Fibroblast of mammary gland (primary cell): ENCODE results near the gene MSI2.
"Not testable (repeated sequence)": the region's sequence is repeated elsewhere in the genome, so short reads cannot be mapped to it uniquely, and the experiment has no call there.

Experiments used
- DNase-seq: peaks from one replicate; pipeline ENCODE4 v3.0.0-alpha.2; 2010; ENCODE audit warnings: low read depth
- H3K4me3 ChIP-seq: 2 replicates; pipeline ENCODE4 v1.5.1; 2011; ENCODE audit warnings: low read depth, mild to moderate bottlenecking, low read length, moderate library complexity; ENCODE audit not compliant: control insufficient read depth
- TF ChIP-seq, protein P1 (sequence below): conservative IDR thresholded peaks from 2 replicates; pipeline ENCODE4 v1.5.1; 2011; ENCODE audit warnings: low read depth, low read length, inconsistent platforms; ENCODE audit not compliant: control insufficient read depth, insufficient read depth

MSI2 gene

DNA sequence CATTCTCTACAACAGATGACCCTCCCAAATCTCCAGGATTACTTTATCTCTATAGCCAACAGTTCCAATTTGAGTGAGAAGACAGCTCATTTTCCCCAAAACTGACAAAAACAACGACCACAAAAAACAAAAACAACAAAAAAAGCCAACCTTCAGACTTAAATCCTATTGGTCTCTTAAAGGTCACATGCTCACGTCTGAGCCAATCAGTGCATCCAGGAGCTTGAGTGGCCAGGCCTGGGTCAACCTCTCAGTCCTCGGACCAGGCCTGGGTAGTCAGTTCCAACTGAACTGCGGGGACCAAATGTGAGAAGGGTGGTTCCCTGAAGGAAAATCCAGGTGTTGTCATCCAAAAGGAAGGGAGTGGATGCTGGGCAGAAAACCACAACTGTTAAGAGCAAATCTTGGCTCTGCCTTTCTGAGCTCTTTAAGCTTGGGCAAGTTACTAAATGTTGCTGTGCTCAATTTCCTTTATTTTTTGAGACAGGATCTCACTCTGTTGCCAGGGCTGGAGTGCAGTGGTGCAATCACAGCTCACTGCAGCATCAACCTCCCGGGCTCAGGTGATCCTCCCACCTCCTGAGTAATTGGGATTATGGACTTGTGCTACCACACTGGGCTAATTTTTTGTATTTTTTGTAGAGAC lies 43.0 kb upstream of the MSI2 start:
- no peak overlapping the region for H3K4me3 ChIP-seq
- no peak for DNase-seq
- TF ChIP-seq, protein P1, sequence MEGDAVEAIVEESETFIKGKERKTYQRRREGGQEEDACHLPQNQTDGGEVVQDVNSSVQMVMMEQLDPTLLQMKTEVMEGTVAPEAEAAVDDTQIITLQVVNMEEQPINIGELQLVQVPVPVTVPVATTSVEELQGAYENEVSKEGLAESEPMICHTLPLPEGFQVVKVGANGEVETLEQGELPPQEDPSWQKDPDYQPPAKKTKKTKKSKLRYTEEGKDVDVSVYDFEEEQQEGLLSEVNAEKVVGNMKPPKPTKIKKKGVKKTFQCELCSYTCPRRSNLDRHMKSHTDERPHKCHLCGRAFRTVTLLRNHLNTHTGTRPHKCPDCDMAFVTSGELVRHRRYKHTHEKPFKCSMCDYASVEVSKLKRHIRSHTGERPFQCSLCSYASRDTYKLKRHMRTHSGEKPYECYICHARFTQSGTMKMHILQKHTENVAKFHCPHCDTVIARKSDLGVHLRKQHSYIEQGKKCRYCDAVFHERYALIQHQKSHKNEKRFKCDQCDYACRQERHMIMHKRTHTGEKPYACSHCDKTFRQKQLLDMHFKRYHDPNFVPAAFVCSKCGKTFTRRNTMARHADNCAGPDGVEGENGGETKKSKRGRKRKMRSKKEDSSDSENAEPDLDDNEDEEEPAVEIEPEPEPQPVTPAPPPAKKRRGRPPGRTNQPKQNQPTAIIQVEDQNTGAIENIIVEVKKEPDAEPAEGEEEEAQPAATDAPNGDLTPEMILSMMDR, result no peak

DNA sequence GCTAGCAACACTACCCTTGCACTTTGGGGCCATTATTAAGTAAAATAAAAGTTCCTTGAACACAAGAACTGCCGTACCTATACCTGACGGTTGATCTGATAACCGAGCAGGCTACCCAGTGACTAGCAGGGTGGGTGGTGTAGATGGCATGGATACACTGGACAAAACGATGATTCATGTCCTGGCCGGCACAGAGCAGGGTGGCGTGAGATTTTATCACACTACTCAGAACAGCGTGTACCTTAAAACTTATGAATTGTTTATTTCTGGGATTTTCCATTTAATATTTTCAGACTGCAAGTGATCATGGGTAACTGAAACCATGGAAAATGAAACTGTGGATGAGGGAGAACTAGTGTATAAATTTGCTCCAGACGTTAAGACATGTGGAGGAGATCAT lies 41.0 kb upstream of the MSI2 start:
- DNase-seq, result peak; percentile 43
- TF ChIP-seq, protein P1, result no peak
- no peak overlapping the region for H3K4me3 ChIP-seq

DNA sequence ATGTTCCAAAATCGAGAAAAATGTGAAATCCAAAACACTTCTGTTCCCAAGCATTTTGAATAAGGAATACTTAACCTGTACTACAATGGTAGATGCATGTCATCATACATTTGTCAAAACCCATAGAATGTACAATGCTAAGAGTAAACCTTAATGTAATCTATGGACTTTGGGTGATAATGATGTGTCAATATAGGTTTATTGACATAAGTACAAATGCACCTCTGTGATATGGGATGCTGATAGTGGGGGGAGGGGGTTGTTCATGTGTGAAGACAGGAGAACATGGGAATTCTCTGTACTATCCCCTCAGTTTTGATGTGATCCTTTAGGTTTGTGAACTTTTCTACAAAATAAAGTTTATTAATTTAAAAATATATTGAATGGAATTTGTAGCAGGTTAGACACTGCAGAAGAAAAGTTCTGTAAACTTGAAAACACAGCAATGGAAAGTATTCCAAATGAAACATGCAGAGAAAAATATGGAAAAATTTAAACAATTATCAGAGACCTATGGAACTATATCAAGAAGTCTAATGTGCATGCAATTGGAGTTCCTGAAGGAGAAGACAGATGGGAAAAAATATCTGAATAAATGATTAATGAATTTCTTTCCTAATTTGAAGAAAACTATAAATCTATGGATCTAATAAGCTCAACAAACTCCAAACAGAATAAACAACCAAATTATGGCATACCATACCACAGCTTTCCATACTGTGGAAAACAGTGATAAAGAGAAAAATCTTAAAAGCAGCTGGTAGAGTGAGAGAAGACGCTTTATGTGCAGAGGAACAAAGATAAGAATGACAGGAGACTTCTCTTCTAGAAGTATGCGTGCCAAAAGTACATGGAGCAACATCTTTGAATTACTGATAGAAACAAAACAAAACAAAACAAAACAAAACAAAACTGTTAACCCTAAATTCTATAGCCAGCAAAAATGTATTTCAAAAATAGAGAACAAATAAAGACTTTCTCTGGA lies 34.7 kb upstream of the MSI2 start:
- TF ChIP-seq, protein P1, result no peak
- DNase-seq, result no peak
- no peak overlapping the region for H3K4me3 ChIP-seq

DNA sequence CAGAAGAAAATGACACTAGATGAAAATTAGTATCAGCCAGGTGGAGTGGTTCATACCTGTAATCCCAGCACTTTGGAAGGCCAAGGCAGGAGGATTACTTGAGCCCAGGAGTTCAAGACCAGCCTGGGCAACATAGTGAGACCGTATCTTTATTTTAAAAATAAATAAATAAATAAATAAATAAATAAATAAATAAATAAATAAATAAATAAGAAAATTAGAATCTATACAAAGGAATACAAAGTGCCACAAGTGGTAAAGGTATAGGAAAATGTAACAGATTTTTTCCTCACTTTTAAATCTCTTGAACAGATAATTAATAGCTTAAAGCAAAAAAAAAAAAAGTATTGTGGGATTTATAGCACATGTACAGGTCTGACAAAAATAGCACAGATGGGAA lies 33.9 kb upstream of the MSI2 start:
- DNase-seq, H3K4me3 ChIP-seq: not testable (repeated sequence)

DNA sequence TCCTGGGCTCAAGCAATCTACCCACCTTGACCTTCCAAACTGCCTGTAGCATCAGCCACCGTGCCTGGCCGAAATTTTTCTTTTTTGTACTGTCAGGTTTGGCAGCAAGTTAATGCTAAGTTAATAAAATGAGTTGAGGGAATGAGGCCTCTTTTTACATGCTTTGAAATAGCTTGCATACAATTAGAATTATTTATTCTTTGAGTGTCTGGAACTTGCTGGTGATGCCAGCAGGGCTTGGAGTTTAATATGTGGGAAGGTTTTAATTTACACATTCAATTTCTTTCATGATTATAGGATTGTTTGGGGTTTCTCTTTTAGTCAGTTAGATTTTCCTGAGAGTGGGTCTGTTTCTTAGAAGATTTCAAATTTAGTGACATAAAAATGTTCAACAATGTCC lies 31.2 kb upstream of the MSI2 start:
- no peak for DNase-seq
- no peak overlapping the region for H3K4me3 ChIP-seq
- TF ChIP-seq, protein P1, result no peak

DNA sequence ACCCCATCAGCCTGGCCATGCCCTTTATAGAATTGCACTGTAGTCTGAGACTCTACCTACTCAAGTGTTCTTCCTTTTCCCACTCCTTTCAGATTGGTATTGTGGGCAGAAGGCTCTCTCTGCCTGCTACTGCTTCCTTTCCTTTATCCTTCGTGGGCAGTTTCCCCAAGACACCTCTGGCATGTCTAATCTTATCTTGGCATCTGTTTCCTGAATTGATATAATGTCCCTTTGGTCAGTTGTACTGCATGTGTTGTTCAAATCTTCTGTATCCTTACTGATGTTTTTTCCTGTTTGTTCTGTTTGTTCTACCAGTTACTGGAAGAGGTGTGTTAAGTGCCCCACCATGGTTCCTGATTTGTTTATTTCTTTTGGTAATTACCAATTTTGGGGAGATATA lies 29.5 kb upstream of the MSI2 start:
- no peak for DNase-seq
- H3K4me3 ChIP-seq, result no peak overlapping the region
- TF ChIP-seq, protein P1, result no peak

DNA sequence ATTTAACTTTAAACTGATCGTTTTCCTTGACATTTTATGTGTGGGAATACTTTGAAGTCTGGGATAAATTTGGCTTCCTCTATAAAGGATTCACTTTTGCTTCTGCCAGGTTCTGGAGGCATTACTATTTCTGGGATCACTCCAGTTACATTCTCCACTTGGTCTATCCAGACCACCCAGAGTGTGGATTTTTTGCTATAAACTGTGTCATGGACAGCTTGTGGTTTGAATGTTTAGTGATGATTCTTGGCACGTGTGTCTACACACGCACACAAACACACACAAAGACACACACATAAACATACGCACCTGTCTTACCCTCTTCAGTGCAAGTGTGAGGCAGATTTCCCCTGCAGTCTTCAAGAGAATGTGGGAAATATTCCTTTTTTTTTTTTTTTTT lies 27.4 kb upstream of the MSI2 start:
- DNase-seq, result no peak
- no peak overlapping the region for H3K4me3 ChIP-seq
- TF ChIP-seq, protein P1, result no peak
